T-cell (primary cell): ENCODE results near the gene NUCB2. TPM values are rescaled to one million over a fixed set of nuclear protein-coding genes. Genes with fewer than 3 reads are reported as not detected.
"Not testable (repeated sequence)": the region's sequence is repeated elsewhere in the genome, so short reads cannot be mapped to it uniquely, and the experiment has no call there.

Source experiments
- ATAC-seq, 4 experiments: fragments of 200-7000 bp in 3 of 4; fragments of 150-1000 bp in 1 of 4; cut with Tn5 transposase; replicated peaks in 1 of 4; 1 replicate in 3 of 4; 2 replicates in 1 of 4; pipeline ENCODE4 v1.10.0; 2021; ENCODE audit warnings: moderate library complexity in 3 of 4, mild to moderate bottlenecking in 2 of 4, moderate number of reproducible peaks in 1 of 4
- CTCF ChIA-PET, 2 donors: fragments of 300-600 bp; sonication (Branson Sonifier 250); formaldehyde crosslinking; loops; one replicate each; lab custom pipeline; 2022; ENCODE audit warnings: antibody characterized with exemption in 2 of 2; lab: Charles Lee
- POLR2A ChIA-PET, 2 donors: fragments of 300-600 bp; sonication (Branson Sonifier 250); formaldehyde crosslinking; loops; one replicate each; lab custom pipeline; 2022; ENCODE audit warnings: antibody characterized with exemption in 2 of 2; lab: Charles Lee
- DNase-seq, 35 experiments: peaks; one replicate each; pipeline versions ENCODE4 v3.0.0 to v3.0.0-alpha.2; 2013 to 2023
- H3K27ac ChIP-seq: one replicate; pipeline ENCODE4 v1.5.1; 2013; ENCODE audit warnings: low read length
- H3K27me3 ChIP-seq, 2 experiments: replicated peaks in 1 of 2; 1 replicate in 1 of 2; 2 replicates in 1 of 2; pipeline versions ENCODE4 v1.6.1 to v1.7.0; 2013; ENCODE audit warnings: low read length in 1 of 2, mixed read lengths in 1 of 2; ENCODE audit not compliant: control insufficient read depth in 2 of 2, insufficient read depth in 2 of 2; ENCODE audit errors: extremely low read depth in 1 of 2
- H3K36me3 ChIP-seq, 2 donors: 1 replicate in 1 of 2; 2 replicates in 1 of 2; pipeline versions ENCODE4 v1.6.1 to v1.7.0; 2013; ENCODE audit warnings: low read length in 1 of 2; ENCODE audit not compliant: control insufficient read depth in 2 of 2, insufficient read depth in 1 of 2; ENCODE audit errors: extremely low read depth in 1 of 2
- H3K4me1 ChIP-seq, 2 experiments: 1 replicate in 1 of 2; 2 replicates in 1 of 2; pipeline versions ENCODE4 v1.6.1 to v1.7.0; 2013; ENCODE audit warnings: low read length in 2 of 2, mixed read lengths in 1 of 2; ENCODE audit not compliant: insufficient read depth in 2 of 2, control insufficient read depth in 1 of 2; ENCODE audit errors: extremely low read depth in 1 of 2
- H3K4me3 ChIP-seq, 2 donors: 1 replicate in 1 of 2; 2 replicates in 1 of 2; pipeline versions ENCODE4 v1.5.1 to v1.7.0; 2013; ENCODE audit warnings: mild to moderate bottlenecking in 2 of 2, low read length in 1 of 2, moderate library complexity in 1 of 2; ENCODE audit not compliant: control insufficient read depth in 1 of 2; ENCODE audit errors: extremely low read depth in 1 of 2
- H3K9me3 ChIP-seq: 2 replicates; pipeline ENCODE4 v1.7.0; 2013
- H3K27ac Mint-ChIP-seq, 2 donors: one replicate each; pipeline ENCODE4 v1.8.0; 2020 to 2021; ENCODE audit warnings: mild to moderate bottlenecking in 2 of 2, mixed read lengths in 2 of 2
- H3K27me3 Mint-ChIP-seq, 2 donors: one replicate each; pipeline ENCODE4 v1.8.0; 2021 to 2022; ENCODE audit warnings: mixed read lengths in 2 of 2
- H3K36me3 Mint-ChIP-seq: one replicate; pipeline ENCODE4 v1.8.0; 2021; ENCODE audit warnings: mixed read lengths
- H3K4me1 Mint-ChIP-seq, 3 donors: one replicate each; pipeline ENCODE4 v1.8.0; 2020 to 2022; ENCODE audit warnings: mixed read lengths in 3 of 3, mild to moderate bottlenecking in 1 of 3
- H3K4me3 Mint-ChIP-seq, 3 donors: one replicate each; pipeline ENCODE4 v1.8.0; 2020 to 2022; ENCODE audit warnings: mild to moderate bottlenecking in 3 of 3, mixed read lengths in 3 of 3, moderate library complexity in 3 of 3
- H3K9me3 Mint-ChIP-seq, 3 donors: one replicate each; pipeline ENCODE4 v1.8.0; 2020 to 2022; ENCODE audit warnings: mixed read lengths in 3 of 3
- WGBS: methylation state at CpG from one replicate; pipeline ENCODE4 v1.1.5; 2013; ENCODE audit warnings: missing lambda C conversion rate; ENCODE audit not compliant: insufficient coverage; 5-methylcytosine and 5-hydroxymethylcytosine counted together
- total RNA-seq, 35 experiments: library from RNA in 6 of 35; stranded (reverse) in 6 of 35; fragments of 120-200 nt in 1 of 35; gene quantifications; one replicate each; pipeline versions ENCODE4 v1.2.1 to v1.2.4 and lab custom pipeline; 2013 to 2026

Gene NUCB2
- total RNA-seq, 5 donors from 2014 or later (not counting 1 experiment from before 2014, with no cell fraction given), result 43.6 to 119 (median 67.0) TPM

DNA sequence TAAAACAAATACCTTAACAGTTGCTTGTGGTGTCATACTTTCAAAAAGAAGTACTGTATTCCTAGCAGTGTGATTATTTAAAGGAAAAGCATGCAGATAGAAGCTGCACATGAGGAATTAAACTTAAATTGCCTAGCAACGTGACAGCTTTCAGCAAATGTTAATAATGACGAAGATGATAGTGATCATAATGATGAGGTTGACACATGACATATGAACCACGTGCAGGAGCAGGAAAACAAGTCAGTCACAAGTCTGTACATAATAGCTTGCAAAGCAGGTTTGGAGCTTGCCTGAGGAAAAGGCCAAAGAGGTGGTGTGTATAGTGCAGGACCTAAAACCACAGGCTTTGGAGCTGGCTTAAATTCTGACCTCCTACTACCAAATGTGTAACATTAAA is 38.2 kb upstream of the NUCB2 start:
- Mint-ChIP-seq H3K4me3 (no peak overlapping the region), H3K27me3 (peaks cover 3 to 8% of the 10 kb centered on the region in 2 donors), H3K27ac (no peak overlapping the region), H3K9me3 (no peaks in the 10 kb centered on the region), H3K36me3 (no peaks in the 10 kb centered on the region), H3K4me1 (peaks cover 0 to 11% (median 0%) of the 10 kb centered on the region in 3 donors)
- ChIA-PET CTCF (interaction anchor here in 1 of 2 donors (0.5 kb wide), 1 partner anchor 458 kb away, joined by 3 read pairs; no protein-coding TSS in a partner anchor), POLR2A (interaction anchor here in 1 of 2 donors (0.5 kb wide), 1 partner anchor 106 kb away, joined by 3 read pairs; no protein-coding TSS in a partner anchor)
- ATAC-seq (no peak), DNase-seq (no peak)
- 66% methylated on average over 3 of the region's 3 CpGs for WGBS
- Histone ChIP-seq H3K36me3 (no peaks in the 10 kb centered on the region), H3K9me3 (no peaks in the 10 kb centered on the region), H3K27me3 (no peaks in the 10 kb centered on the region), H3K4me3 (no peak overlapping the region), H3K4me1 (no peaks in the 10 kb centered on the region), H3K27ac (no peak overlapping the region)

GRCh38 chr11:17239927-17240326 is 36.6 kb upstream of the NUCB2 start:
- H3K27ac Mint-ChIP-seq, result not testable (repeated sequence)

DNA sequence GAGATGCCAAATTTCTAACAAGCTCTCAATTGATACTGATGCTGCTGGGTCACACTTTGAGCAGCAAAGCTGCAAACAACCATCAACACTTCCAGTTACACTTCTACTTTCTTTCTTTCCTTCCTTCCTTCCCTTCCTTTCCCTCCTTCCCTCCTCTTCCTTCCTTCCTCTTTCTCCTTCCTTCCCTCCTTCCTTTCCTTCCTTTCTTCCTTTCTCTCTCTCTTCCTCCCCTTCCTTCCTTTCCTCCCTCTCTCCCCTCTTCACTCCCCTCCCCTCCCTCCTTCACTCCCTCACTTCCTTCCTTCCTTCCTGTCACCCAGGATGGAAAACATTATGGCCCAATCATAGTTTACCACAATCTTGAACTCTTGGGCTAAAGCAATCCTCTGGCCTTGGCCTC is 35.8 kb upstream of the NUCB2 start:
- H3K4me3 Mint-ChIP-seq, result no peak overlapping the region

More at GRCh38 chr11:17239927-17240326, 36.6 kb upstream of the NUCB2 start:
- DNase-seq, H3K9me3 Mint-ChIP-seq, H3K36me3 Mint-ChIP-seq, CTCF ChIA-PET, H3K4me3 Mint-ChIP-seq, H3K4me3 ChIP-seq, H3K36me3 ChIP-seq, H3K4me1 ChIP-seq, POLR2A ChIA-PET, ATAC-seq, H3K27me3 Mint-ChIP-seq, H3K27me3 ChIP-seq, H3K9me3 ChIP-seq, H3K27ac ChIP-seq: not testable (repeated sequence)
- H3K4me1 Mint-ChIP-seq, result peaks cover 0 to 11% (median 2%) of the 10 kb centered on the region in 3 donors
- WGBS, result no CpG with 5 or more reads among the region's 4 CpGs

GRCh38 chr11:17242954-17243353 is 33.6 kb upstream of the NUCB2 start:
- not testable (repeated sequence) for H3K4me1 ChIP-seq, H3K9me3 Mint-ChIP-seq, H3K27ac ChIP-seq, DNase-seq, H3K4me3 ChIP-seq, H3K36me3 Mint-ChIP-seq, H3K4me3 Mint-ChIP-seq, H3K27ac Mint-ChIP-seq, H3K27me3 ChIP-seq, H3K36me3 ChIP-seq, H3K27me3 Mint-ChIP-seq, ATAC-seq, H3K9me3 ChIP-seq
- H3K4me1 Mint-ChIP-seq, result peaks cover 0 to 11% (median 2%) of the 10 kb centered on the region in 3 donors
- ChIA-PET CTCF (interaction anchor here (0.7 to 1.0 kb wide), 2 partner anchors 13 to 1055 kb away, joined by 3 to 4 read pairs; no protein-coding TSS in a partner anchor), POLR2A (interaction anchor here in 1 of 2 donors (0.6 kb wide), 1 partner anchor 1277 kb away, joined by 6 read pairs; no protein-coding TSS in a partner anchor)
- no CpG with 5 or more reads among the region's 4 CpGs for WGBS

More for the DNA sequence above, 35.8 kb upstream of the NUCB2 start:
- Histone ChIP-seq H3K9me3 (no peaks in the 10 kb centered on the region), H3K27me3 (no peaks in the 10 kb centered on the region), H3K27ac (no peak overlapping the region), H3K36me3 (no peaks in the 10 kb centered on the region), H3K4me3 (no peak overlapping the region), H3K4me1 (peaks cover 0 to 7% of the 10 kb centered on the region in 2 experiments)
- ChIA-PET POLR2A (interaction anchor here in 1 of 2 donors (0.6 kb wide), 1 partner anchor 1154 kb away, joined by 4 read pairs; no protein-coding TSS in a partner anchor), CTCF (no interaction called here)
- no peaks in the 10 kb centered on the region for H3K36me3 Mint-ChIP-seq
- ATAC-seq (no peak), DNase-seq (no peak)
- H3K4me1 Mint-ChIP-seq, result peaks cover 0 to 11% (median 2%) of the 10 kb centered on the region in 3 donors
- no peak overlapping the region for H3K27ac Mint-ChIP-seq
- no peaks in the 10 kb centered on the region for H3K9me3 Mint-ChIP-seq
- H3K27me3 Mint-ChIP-seq, result peaks cover 5 to 8% of the 10 kb centered on the region in 2 donors

DNA sequence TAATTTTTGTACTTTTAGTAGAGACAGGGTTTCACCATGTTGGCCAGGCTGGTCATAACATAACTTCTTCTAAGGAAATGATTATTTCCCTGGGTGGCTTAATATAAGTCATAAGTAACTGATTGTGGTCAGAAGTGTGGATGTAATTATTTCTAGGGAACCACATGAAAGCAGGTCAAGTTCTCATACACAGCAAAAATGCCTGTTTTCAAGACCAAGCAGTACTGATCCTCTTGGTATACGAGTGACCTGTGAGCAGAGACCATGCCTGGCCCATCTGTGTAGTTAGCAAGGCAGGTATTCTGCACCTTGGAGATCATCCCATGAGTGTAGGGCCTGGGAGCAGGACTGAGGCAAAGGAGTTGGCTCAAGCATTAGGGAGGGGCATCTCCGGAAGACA is 32.5 kb upstream of the NUCB2 start:
- Mint-ChIP-seq H3K36me3 (no peaks in the 10 kb centered on the region), H3K9me3 (no peaks in the 10 kb centered on the region), H3K4me3 (no peak overlapping the region), H3K27me3 (peaks cover 3 to 5% of the 10 kb centered on the region in 2 donors), H3K4me1 (peaks cover 0 to 11% (median 2%) of the 10 kb centered on the region in 3 donors), H3K27ac (no peak overlapping the region)
- peaks cover 0 to 4% of the 10 kb centered on the region in 2 experiments for H3K27me3 ChIP-seq
- ChIA-PET CTCF (no interaction called here), POLR2A (no interaction called here)
- H3K36me3 ChIP-seq, result no peaks in the 10 kb centered on the region
- H3K27ac ChIP-seq, result no peak overlapping the region
- no CpG with 5 or more reads among the region's 2 CpGs for WGBS
- ATAC-seq, result no peak
- H3K9me3 ChIP-seq, result no peaks in the 10 kb centered on the region
- H3K4me3 ChIP-seq, result no peak overlapping the region
- H3K4me1 ChIP-seq, result peaks cover 0 to 7% of the 10 kb centered on the region in 2 experiments
- no peak for DNase-seq

GRCh38 chr11:17250561-17251350 is 25.8 kb upstream of the NUCB2 start:
- Mint-ChIP-seq H3K9me3 (peaks cover 0 to 4% (median 0%) of the 10 kb centered on the region in 3 donors), H3K27ac (no peak overlapping the region), H3K36me3 (no peaks in the 10 kb centered on the region), H3K4me1 (no peaks in the 10 kb centered on the region), H3K4me3 (no peak overlapping the region), H3K27me3 (peaks cover 2 to 9% of the 10 kb centered on the region in 2 donors)
- H3K27ac ChIP-seq, result no peak overlapping the region
- no peaks in the 10 kb centered on the region for H3K9me3 ChIP-seq
- ChIA-PET CTCF (no interaction called here), POLR2A (interaction anchor here in 1 of 2 donors (0.5 kb wide), 1 partner anchor 27 kb away, joined by 3 read pairs; no protein-coding TSS in a partner anchor)
- peaks cover 0 to 15% of the 10 kb centered on the region in 2 experiments for H3K27me3 ChIP-seq
- H3K36me3 ChIP-seq, result no peaks in the 10 kb centered on the region
- H3K4me1 ChIP-seq, result no peaks in the 10 kb centered on the region
- ATAC-seq (no peak), DNase-seq (no peak)
- no peak overlapping the region for H3K4me3 ChIP-seq
